ENCODE results near the gene PLCB1. TPM values are rescaled to one million over a fixed set of nuclear protein-coding genes. Genes with fewer than 3 reads are reported as not detected.
"Not testable (repeated sequence)": the region's sequence is repeated elsewhere in the genome, so short reads cannot be mapped to it uniquely, and the experiment has no call there.

PLCB1 gene
- total RNA-seq, 4 donors from 2014 or later = 7.2 to 28.1 (median 9.6) TPM

GRCh38 chr20:8344631-8345030 lies 212.6 kb downstream of the PLCB1 start:
- no peaks in the 10 kb centered on the region for H3K9me3 ChIP-seq
- H3K4me1 ChIP-seq = no peaks in the 10 kb centered on the region
- H3K4me3 ChIP-seq = no peak overlapping the region
- no peaks in the 10 kb centered on the region for H3K27me3 ChIP-seq
- TF ChIP-seq, protein P1, sequence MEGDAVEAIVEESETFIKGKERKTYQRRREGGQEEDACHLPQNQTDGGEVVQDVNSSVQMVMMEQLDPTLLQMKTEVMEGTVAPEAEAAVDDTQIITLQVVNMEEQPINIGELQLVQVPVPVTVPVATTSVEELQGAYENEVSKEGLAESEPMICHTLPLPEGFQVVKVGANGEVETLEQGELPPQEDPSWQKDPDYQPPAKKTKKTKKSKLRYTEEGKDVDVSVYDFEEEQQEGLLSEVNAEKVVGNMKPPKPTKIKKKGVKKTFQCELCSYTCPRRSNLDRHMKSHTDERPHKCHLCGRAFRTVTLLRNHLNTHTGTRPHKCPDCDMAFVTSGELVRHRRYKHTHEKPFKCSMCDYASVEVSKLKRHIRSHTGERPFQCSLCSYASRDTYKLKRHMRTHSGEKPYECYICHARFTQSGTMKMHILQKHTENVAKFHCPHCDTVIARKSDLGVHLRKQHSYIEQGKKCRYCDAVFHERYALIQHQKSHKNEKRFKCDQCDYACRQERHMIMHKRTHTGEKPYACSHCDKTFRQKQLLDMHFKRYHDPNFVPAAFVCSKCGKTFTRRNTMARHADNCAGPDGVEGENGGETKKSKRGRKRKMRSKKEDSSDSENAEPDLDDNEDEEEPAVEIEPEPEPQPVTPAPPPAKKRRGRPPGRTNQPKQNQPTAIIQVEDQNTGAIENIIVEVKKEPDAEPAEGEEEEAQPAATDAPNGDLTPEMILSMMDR (IDR thresholded peaks at IDR 0.05) = no peak
- no peak for TF ChIP-seq POLR2A (IDR thresholded peaks at IDR 0.05)
- no peaks in the 10 kb centered on the region for H3K36me3 ChIP-seq
- H3K27ac ChIP-seq = no peak overlapping the region
- no peak for DNase-seq

DNA sequence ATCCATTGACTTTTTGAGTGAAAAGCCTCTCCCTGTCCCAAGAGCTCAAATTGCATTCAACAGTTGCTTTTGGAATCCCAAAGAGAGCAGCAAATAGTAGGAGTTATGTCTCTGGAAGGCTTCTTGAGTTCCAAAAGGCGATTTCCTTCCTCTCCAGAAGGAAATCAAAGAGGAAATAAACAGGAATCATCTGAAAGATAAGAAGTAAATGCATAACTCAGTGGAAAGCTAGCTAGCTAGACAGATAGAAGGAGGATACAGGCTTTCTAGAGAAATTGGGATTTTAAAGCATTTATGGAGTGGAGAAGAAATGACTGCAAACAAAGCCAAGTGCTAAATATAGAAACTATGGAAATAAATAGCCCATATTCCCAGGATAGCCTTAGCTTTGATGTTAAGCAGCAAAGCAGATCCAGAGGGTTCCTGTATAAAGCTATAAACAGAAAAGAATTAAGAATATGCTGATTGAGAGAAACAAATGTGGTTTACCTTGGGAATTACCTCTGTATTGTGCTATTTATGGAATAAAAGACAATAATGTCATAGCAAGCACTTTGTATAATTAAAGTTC lies 214.7 kb downstream of the PLCB1 start:
- no peak for DNase-seq
- no peak for TF ChIP-seq POLR2A (IDR thresholded peaks at IDR 0.05)
- no peaks in the 10 kb centered on the region for H3K27me3 ChIP-seq
- H3K27ac ChIP-seq = no peak overlapping the region
- no peaks in the 10 kb centered on the region for H3K9me3 ChIP-seq
- no peak overlapping the region for H3K4me3 ChIP-seq
- no peaks in the 10 kb centered on the region for H3K36me3 ChIP-seq
- H3K4me1 ChIP-seq = no peaks in the 10 kb centered on the region

GRCh38 chr20:8350225-8350624 lies 218.2 kb downstream of the PLCB1 start:
- H3K27me3 ChIP-seq, DNase-seq, H3K9me3 ChIP-seq: not testable (repeated sequence)

GRCh38 chr20:8352486-8352885 lies 220.4 kb downstream of the PLCB1 start:
- TF ChIP-seq, protein P1 (IDR thresholded peaks at IDR 0.05) = no peak
- TF ChIP-seq POLR2A (IDR thresholded peaks at IDR 0.05) = no peak
- Histone ChIP-seq H3K36me3 (no peaks in the 10 kb centered on the region), H3K27me3 (no peaks in the 10 kb centered on the region), H3K4me1 (no peaks in the 10 kb centered on the region), H3K4me3 (no peak overlapping the region), H3K27ac (no peak overlapping the region), H3K9me3 (no peaks in the 10 kb centered on the region)
- no peak for DNase-seq

More at GRCh38 chr20:8350225-8350624, 218.2 kb downstream of the PLCB1 start:
- not testable (repeated sequence) for H3K4me1 ChIP-seq, H3K4me3 ChIP-seq, H3K36me3 ChIP-seq, H3K27ac ChIP-seq

DNA sequence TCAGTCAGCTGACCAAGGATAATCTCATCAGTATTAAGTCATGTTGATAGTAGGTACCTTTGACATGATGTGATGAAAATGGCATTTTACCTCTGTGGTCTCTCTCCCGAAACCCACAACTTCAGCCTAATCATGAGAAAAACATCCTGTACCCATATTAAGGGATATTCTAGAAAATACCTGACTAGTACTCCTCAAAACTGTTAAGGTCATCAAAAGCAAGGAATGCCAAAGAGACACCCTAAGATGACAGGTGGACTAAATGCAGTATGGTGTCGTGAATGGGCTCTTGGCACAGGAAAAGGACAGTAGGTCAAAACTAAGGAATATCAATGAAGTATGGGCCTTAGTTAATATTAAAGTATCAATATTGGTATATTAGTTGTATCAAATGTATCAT lies 221.4 kb downstream of the PLCB1 start:
- no peak for DNase-seq
- Histone ChIP-seq H3K4me1 (no peaks in the 10 kb centered on the region), H3K9me3 (no peaks in the 10 kb centered on the region), H3K27ac (no peak overlapping the region), H3K27me3 (no peaks in the 10 kb centered on the region), H3K36me3 (no peaks in the 10 kb centered on the region), H3K4me3 (no peak overlapping the region)
- TF ChIP-seq, protein P1 (IDR thresholded peaks at IDR 0.05) = no peak
- no peak for TF ChIP-seq POLR2A (IDR thresholded peaks at IDR 0.05)

GRCh38 chr20:8355453-8355852 lies 223.4 kb downstream of the PLCB1 start:
- no peak overlapping the region for H3K27ac ChIP-seq
- no peaks in the 10 kb centered on the region for H3K36me3 ChIP-seq
- H3K4me3 ChIP-seq = no peak overlapping the region
- no peaks in the 10 kb centered on the region for H3K9me3 ChIP-seq
- TF ChIP-seq, protein P1 (IDR thresholded peaks at IDR 0.05) = no peak
- TF ChIP-seq POLR2A (IDR thresholded peaks at IDR 0.05) = no peak
- H3K27me3 ChIP-seq = no peaks in the 10 kb centered on the region
- no peaks in the 10 kb centered on the region for H3K4me1 ChIP-seq
- DNase-seq = peak in 1 of 3 donors; percentile 51

GRCh38 chr20:8356806-8357205 lies 224.7 kb downstream of the PLCB1 start:
- no peaks in the 10 kb centered on the region for H3K9me3 ChIP-seq
- H3K4me1 ChIP-seq = no peaks in the 10 kb centered on the region
- H3K36me3 ChIP-seq = no peaks in the 10 kb centered on the region
- no peak overlapping the region for H3K4me3 ChIP-seq
- no peak overlapping the region for H3K27ac ChIP-seq
- TF ChIP-seq, protein P1 (IDR thresholded peaks at IDR 0.05) = no peak
- TF ChIP-seq POLR2A (IDR thresholded peaks at IDR 0.05) = no peak
- no peaks in the 10 kb centered on the region for H3K27me3 ChIP-seq
- DNase-seq = no peak

All from Peyer's patch (tissue), 4 donors.